Lung (tissue), 12 donors: Measurements from ENCODE around the gene ACTN1. TPM values are rescaled to one million over a fixed set of nuclear protein-coding genes. Genes with fewer than 3 reads are reported as not detected.

ENCODE experiments used
- ATAC-seq: fragments of 200-7000 bp; cut with Tn5 transposase; one replicate; pipeline ENCODE4 v1.9.1; 2020; ENCODE audit warnings: moderate number of reproducible peaks; ENCODE audit not compliant: insufficient read depth, low FRiP score
- DNase-seq, 3 donors: peaks; one replicate each; pipeline ENCODE4 v3.0.0-alpha.2; 2013 to 2017
- H3K27ac ChIP-seq, 2 donors: one replicate each; pipeline ENCODE4 v1.5.1; 2013; ENCODE audit warnings: mild to moderate bottlenecking in 2 of 2, moderate library complexity in 2 of 2, control low read depth in 1 of 2, inconsistent platforms in 1 of 2, low read depth in 1 of 2, low read length in 1 of 2
- H3K27me3 ChIP-seq, 3 donors: one replicate each; pipeline ENCODE4 v1.5.1; 2013; ENCODE audit warnings: low read length in 2 of 3; ENCODE audit not compliant: control insufficient read depth in 3 of 3, insufficient read depth in 3 of 3
- H3K36me3 ChIP-seq, 4 donors: one replicate each; pipeline ENCODE4 v1.5.1; 2013; ENCODE audit warnings: low read length in 4 of 4, mild to moderate bottlenecking in 1 of 4, moderate library complexity in 1 of 4; ENCODE audit not compliant: control insufficient read depth in 4 of 4, insufficient read depth in 4 of 4
- H3K4me1 ChIP-seq, 5 donors: one replicate each; pipeline ENCODE4 v1.5.1; 2013; ENCODE audit warnings: low read length in 5 of 5, mild to moderate bottlenecking in 2 of 5, moderate library complexity in 1 of 5; ENCODE audit not compliant: control insufficient read depth in 5 of 5, insufficient read depth in 5 of 5
- H3K4me3 ChIP-seq: one replicate; pipeline ENCODE4 v1.5.1; 2013; ENCODE audit warnings: mild to moderate bottlenecking, control low read depth, moderate library complexity
- H3K9ac ChIP-seq, 2 donors: one replicate each; pipeline ENCODE4 v1.5.1; 2013; ENCODE audit warnings: low read length in 2 of 2, control low read depth in 1 of 2; ENCODE audit not compliant: insufficient read depth in 1 of 2
- H3K9me3 ChIP-seq, 4 donors: one replicate each; pipeline ENCODE4 v1.5.1; 2013; ENCODE audit warnings: low read length in 3 of 4, mild to moderate bottlenecking in 1 of 4, moderate library complexity in 1 of 4; ENCODE audit not compliant: control insufficient read depth in 4 of 4, insufficient read depth in 3 of 4
- CTCF ChIP-seq: IDR thresholded peaks from 2 replicates; pipeline ENCODE4 v1.5.1; 2012; ENCODE audit warnings: mild to moderate bottlenecking; ENCODE audit errors: control extremely low read depth, extremely low read depth
- WGBS, 2 donors: extraction: QIAGEN DNeasy Blood & Tissue Kit; methylation state at CpG; one replicate each; pipeline ENCODE4 v1.1.7; 2013; 5-methylcytosine and 5-hydroxymethylcytosine counted together
- polyA plus RNA-seq, 2 donors: library from polyadenylated mRNA; stranded (reverse); fragments of 200-250 nt; gene quantifications; one replicate each; pipeline ENCODE4 v1.2.1, GENCODE V29; 2013
- total RNA-seq, 2 donors: library from RNA; depleted of rRNA in 1 of 2; stranded (reverse); fragments of >200 nt in 1 of 2; gene quantifications; one replicate each; pipeline ENCODE4 v1.2.1, GENCODE V29; 2014 to 2021
- donor health status: control.
- donor health status: control.
- donor health status: Bipolar disorder and iron deficiency.
- donor health status: healthy.
- donor health status: DM: yes; HTN: yes; CAD: no.

Gene ACTN1
- total and polyA plus RNA-seq, 4 donors, result 40.9 to 168 (median 117) TPM

- Histone ChIP-seq H3K36me3 (peaks cover 29 to 45% (median 34%) of the 10 kb centered on the region in 4 donors), H3K4me3 (no peak overlapping the region), H3K9ac (no peak overlapping the region), H3K27me3 (no peaks in the 10 kb centered on the region), H3K9me3 (peaks cover 0 to 1% (median 0%) of the 10 kb centered on the region in 4 donors), H3K4me1 (no peaks in the 10 kb centered on the region), H3K27ac (no peak overlapping the region)
- WGBS, 2 donors, result 75 to 86% methylated on average over 5 of the region's 5 CpGs
- DNase-seq (no peak), ATAC-seq (no peak)
- TF ChIP-seq CTCF, result no peak
Measured at GRCh38 chr14:68873376-68873775, 105.7 kb downstream of the ACTN1 start.

- Histone ChIP-seq H3K9ac (no peak overlapping the region), H3K4me1 (no peaks in the 10 kb centered on the region), H3K4me3 (no peak overlapping the region), H3K27me3 (no peaks in the 10 kb centered on the region), H3K9me3 (peaks cover 0 to 1% (median 0%) of the 10 kb centered on the region in 4 donors), H3K36me3 (peaks cover 15 to 31% (median 25%) of the 10 kb centered on the region in 4 donors), H3K27ac (no peak overlapping the region)
- ATAC-seq, result no peak
- WGBS, 2 donors, result 90 to 94% methylated on average over 2 of the region's 2 CpGs
- DNase-seq, result no peak
- TF ChIP-seq CTCF, result no peak
Measured at GRCh38 chr14:68871392-68871791, 107.7 kb downstream of the ACTN1 start.

DNA sequence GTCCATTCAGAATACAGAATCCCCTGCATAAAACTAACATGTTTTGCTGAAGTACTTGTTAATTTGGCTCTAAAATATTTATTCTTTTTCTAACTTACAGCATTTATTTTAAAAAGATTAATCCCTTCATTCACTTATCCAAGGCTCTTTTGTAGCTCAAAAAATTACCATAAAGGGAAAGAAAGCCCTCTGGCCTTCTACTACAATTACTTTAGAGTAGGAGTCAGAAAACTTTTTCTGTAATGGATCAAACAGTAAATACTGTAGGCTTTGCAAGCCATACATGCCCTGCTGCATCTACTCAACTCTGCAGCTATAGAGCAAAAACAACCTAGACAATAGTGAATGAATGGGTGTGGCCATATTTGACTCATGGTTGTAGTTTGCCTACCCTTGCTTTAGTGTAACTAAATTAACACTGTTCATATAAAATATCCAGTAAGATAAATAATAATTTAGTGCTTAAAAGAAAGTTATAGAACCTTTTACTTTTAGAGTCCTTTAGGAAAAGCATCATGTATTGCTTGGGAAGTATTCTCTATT lies 112.0 kb downstream of the ACTN1 start:
- DNase-seq (no peak), ATAC-seq (no peak)
- Histone ChIP-seq H3K4me1 (peaks cover 0 to 2% (median 0%) of the 10 kb centered on the region in 5 donors), H3K4me3 (no peak overlapping the region), H3K9me3 (peaks cover 0 to 11% (median 2%) of the 10 kb centered on the region in 4 donors), H3K9ac (no peak overlapping the region), H3K36me3 (peaks cover 0 to 13% (median 6%) of the 10 kb centered on the region in 4 donors), H3K27ac (no peak overlapping the region), H3K27me3 (no peaks in the 10 kb centered on the region)
- TF ChIP-seq CTCF, result no peak

DNA sequence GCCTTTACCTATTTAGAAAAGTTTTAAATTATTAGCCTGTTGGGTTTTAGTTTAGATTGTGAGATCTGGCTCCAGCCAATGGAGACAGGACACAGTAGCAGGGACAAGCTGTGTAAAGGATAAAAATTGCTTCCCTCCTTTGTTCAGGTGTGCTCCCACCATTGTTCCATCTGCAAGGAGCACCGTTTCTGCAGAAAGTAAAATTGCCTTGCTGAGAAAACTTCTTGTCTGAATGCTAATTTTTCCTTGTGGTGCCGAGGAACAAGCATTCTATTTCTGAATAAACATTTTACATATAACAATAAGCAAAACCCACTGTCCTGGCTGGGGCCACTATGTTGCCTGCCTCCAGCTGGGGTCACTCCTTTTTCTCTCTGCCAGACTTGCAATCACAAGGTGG lies 113.6 kb downstream of the ACTN1 start:
- no peak for DNase-seq
- Histone ChIP-seq H3K36me3 (no peaks in the 10 kb centered on the region), H3K4me3 (no peak overlapping the region), H3K27ac (no peak overlapping the region), H3K9me3 (peaks cover 0 to 9% (median 2%) of the 10 kb centered on the region in 4 donors), H3K9ac (no peak overlapping the region), H3K27me3 (no peaks in the 10 kb centered on the region), H3K4me1 (peaks cover 0 to 2% (median 0%) of the 10 kb centered on the region in 5 donors)
- TF ChIP-seq CTCF, result no peak
- no peak for ATAC-seq
- WGBS, 2 donors, result 94 to 98% methylated on average over 2 of the region's 2 CpGs
